22Rv1 (cell line): ENCODE data around the gene CIB4.

Experiments used
- H3K27ac ChIP-seq: fragments of 450-650 bp; 2 replicates; pipeline ENCODE4 v1.5.1; 2017
- ZFX ChIP-seq: fragments of 450-650 bp; IDR thresholded peaks from 2 replicates; pipeline ENCODE4 v1.6.1; 2017; ENCODE audit warnings: antibody characterized with exemption, borderline replicate concordance
- TF ChIP-seq, protein P1 (sequence below): fragments of 450-650 bp; IDR thresholded peaks from 2 replicates; pipeline ENCODE4 v1.5.1; 2017; ENCODE audit warnings: mild to moderate bottlenecking

Gene CIB4

DNA sequence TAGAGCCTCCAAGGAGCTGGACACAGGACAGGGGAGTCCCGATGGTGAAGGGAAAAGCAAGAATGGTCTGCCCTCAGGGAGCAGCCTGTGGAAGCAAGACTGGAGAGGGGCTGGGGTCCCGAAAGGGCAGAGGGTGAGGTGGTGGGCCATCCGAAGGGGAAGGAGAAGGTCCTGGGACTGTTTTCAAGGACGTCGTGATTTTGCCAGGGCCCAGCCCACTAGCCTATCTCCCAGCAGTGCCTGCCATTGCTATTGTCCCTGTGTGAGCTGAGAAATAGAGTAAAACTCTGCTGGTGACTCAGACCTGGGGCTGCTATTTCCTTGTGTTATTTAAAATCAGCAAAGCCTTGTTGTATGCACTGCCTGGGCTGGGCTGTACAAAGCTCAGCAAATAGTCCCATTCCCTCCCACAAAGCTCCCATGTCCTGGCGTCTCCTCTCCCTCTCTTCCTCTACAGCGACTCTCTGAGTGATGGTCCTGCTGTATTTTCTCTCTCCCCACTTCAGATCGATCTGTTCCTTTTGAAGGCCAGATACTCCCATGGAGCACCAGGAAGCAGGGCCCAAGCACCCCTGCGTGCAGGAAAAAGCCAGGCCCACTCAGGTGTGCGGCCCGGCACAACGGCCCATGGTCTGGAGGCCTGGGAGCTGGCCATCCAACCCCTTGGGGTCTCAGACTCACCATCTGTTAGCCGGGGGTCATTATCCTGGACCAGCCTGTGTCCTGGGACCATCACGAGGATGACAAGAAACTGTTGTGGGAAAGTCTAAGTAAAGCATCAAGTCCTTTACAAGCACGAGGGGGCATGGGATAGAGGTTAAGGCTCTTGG, 98.3 kb downstream of the CIB4 start:
- TF ChIP-seq, protein P1, sequence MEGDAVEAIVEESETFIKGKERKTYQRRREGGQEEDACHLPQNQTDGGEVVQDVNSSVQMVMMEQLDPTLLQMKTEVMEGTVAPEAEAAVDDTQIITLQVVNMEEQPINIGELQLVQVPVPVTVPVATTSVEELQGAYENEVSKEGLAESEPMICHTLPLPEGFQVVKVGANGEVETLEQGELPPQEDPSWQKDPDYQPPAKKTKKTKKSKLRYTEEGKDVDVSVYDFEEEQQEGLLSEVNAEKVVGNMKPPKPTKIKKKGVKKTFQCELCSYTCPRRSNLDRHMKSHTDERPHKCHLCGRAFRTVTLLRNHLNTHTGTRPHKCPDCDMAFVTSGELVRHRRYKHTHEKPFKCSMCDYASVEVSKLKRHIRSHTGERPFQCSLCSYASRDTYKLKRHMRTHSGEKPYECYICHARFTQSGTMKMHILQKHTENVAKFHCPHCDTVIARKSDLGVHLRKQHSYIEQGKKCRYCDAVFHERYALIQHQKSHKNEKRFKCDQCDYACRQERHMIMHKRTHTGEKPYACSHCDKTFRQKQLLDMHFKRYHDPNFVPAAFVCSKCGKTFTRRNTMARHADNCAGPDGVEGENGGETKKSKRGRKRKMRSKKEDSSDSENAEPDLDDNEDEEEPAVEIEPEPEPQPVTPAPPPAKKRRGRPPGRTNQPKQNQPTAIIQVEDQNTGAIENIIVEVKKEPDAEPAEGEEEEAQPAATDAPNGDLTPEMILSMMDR = no peak
- TF ChIP-seq ZFX = no peak
- no peak overlapping the region for H3K27ac ChIP-seq

DNA sequence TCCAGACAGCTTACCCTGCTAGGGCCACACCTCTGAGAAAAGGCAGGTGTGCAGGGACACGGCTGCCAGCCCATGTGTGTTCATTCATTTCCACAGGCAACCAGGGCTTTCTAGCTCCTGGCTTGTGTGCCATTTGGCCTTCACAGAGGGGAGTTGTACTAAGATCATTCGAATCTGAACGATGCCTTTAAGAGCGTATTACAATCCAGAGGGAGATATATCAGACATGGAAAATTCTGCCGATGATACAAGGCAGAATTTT, 99.0 kb downstream of the CIB4 start:
- no peak overlapping the region for H3K27ac ChIP-seq
- TF ChIP-seq, protein P1 = no peak
- TF ChIP-seq ZFX = no peak

DNA sequence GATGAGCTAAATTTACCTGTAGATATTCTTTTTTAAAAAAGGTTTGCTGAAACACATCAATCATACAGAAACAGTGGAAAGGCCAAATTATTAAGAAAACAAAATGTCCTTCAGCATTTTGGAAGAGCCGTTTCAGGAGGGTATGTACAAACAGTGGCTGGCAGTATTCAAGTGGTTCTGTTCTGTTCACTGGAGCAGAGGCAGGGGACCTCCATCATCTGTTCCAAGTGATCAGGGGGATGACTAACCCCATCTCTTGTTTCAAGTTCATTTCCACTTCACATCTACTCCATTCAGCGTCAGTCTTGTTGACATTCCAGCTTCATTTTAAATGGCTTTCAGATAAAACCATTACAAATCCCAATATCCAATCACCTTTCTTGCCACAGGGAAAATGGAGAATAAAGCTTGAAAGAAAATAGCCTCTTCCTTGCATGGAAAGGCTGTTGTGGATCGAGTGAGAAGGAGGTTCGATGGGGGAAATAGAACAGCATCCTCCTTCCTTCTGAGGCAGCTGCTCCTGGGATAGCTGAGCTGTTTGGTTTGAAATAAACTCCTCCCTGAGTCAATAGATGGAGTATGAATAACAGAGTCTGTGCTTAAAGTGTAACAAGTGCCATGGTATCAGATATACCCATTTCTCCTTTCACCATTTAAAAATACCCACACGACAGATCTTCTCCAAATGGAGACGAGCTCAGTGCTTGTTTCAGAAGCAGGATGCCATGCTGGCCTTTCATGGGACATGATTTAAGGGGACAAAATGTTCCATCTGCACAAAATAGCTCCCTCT, 99.6 kb downstream of the CIB4 start:
- H3K27ac ChIP-seq = no peak overlapping the region
- TF ChIP-seq ZFX = no peak
- TF ChIP-seq, protein P1 = no peak

DNA sequence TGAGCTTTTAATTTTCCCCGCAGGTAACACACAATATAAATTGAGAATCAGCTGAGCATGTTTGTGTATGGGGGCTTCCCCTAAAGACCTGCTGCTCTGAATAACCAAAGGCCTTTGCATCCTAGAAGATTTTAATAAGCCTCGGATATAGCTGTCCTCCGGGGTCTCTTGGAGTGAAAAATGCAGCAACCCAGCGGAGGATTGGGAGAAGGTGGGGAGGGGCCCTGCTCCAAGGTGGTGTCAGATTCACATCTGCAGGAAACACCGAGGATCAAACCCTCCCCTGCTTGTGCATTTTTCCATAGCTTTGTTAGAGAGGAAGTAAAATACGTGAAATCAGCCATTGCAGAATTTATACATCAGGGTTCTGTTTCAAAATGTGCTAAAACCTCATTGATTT, 100.2 kb downstream of the CIB4 start:
- no peak for TF ChIP-seq ZFX
- TF ChIP-seq, protein P1 = no peak
- H3K27ac ChIP-seq = no peak overlapping the region

DNA sequence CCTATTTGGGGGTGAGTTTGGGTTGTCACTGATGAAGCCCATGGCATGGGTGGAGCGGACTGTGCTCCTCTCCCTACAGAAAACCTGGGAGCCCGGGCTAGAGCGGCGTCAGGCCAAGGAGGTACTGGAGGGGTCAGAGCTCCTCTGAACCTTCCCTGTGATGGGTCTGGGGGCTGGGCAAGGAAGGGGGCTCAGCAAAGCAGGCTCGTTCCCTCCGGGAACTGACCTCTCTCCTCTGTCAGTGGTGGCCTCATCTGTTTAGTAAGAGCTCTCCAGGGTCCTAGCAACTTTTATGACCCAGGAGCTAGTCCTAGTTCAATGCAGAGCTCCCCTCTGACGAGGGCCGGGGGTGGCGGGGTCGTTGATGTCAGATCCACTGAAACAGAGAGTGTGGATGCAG, 100.9 kb downstream of the CIB4 start:
- no peak for TF ChIP-seq ZFX
- TF ChIP-seq, protein P1 = no peak
- H3K27ac ChIP-seq = no peak overlapping the region

DNA sequence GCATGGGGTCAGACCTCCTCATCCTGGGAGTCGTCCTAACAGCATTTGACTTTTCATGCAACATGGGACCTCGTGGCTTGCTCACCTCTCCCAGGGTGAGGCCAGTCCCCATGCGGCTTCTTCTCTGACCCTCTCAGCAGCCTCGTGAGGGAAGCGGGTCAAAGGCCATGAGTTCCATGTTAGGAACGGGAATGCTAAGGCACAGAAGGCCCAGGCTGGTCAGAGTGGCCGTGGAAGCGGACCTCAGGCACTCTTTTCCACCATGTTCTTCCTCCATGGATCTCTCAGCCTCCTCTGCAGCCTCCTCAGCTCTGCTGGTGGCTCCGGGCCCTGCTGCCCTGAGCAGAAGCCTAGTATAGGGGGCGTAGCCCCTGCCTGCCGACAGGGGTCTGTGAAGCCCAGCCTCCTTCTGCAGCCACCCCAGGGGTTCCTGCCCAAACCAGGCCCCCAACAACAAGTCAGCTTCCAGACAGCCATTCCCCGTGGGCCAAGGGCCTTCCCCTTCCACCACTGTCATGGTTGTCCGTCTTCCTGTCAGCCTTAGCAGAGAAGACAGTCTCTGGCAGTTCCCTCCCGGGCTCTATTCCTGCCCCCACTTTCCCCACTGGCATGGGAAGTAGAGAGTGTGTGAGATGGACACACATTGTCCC, 103.2 kb downstream of the CIB4 start:
- H3K27ac ChIP-seq = no peak overlapping the region
- TF ChIP-seq, protein P1 = no peak
- no peak for TF ChIP-seq ZFX
